Nephron progenitor cell (in vitro differentiated cells): ENCODE measurements around the gene GPATCH2.

Source experiments
- DNase-seq: peaks from one replicate; pipeline ENCODE4 v3.0.0; 2021
- H3K27ac Mint-ChIP-seq: 2 replicates; pipeline ENCODE4 v1.8.0; 2021; ENCODE audit warnings: mild to moderate bottlenecking, moderate library complexity, mixed read lengths
- H3K27me3 Mint-ChIP-seq: 2 replicates; pipeline ENCODE4 v1.8.0; 2021; ENCODE audit warnings: mild to moderate bottlenecking, low read depth, mixed read lengths; ENCODE audit not compliant: poor library complexity
- H3K36me3 Mint-ChIP-seq: 2 replicates; pipeline ENCODE4 v1.8.0; 2021; ENCODE audit warnings: low read depth, mixed read lengths
- H3K4me1 Mint-ChIP-seq: 2 replicates; pipeline ENCODE4 v1.8.0; 2021; ENCODE audit warnings: mixed read lengths
- H3K4me3 Mint-ChIP-seq: 2 replicates; pipeline ENCODE4 v1.8.0; 2021; ENCODE audit warnings: mild to moderate bottlenecking, moderate library complexity, mixed read lengths
- H3K9me3 Mint-ChIP-seq: 2 replicates; pipeline ENCODE4 v1.8.0; 2021; ENCODE audit warnings: mild to moderate bottlenecking, moderate library complexity, mixed read lengths
- CTCF ChIP-seq: fragments of 200-600 bp; sonication (generic); IDR thresholded peaks from 2 replicates; pipeline ENCODE4 v1.5.0; 2021; ENCODE audit warnings: antibody characterized with exemption

GPATCH2 gene

DNA sequence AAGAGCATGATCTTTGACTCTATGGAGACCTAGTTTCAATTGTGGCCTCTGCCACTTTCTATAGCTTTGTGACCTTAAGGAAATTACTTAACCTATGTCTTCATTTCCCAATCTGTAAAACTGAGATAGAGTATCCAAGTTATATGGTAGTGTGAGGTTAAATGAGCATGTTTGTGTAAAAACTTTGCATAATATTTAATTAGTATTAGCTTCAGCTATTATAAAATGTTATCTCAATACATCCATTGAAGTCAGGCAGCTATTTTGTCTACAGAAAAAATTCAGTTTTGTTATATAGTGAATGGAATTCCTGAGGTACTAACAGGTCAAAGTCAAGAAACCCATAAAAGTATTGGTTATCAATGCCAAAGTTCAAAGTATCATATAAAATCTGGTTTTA, 53.6 kb downstream of the GPATCH2 start:
- Mint-ChIP-seq H3K36me3 (peaks cover 12% of the 10 kb centered on the region), H3K4me1 (no peaks in the 10 kb centered on the region), H3K9me3 (no peaks in the 10 kb centered on the region), H3K27me3 (no peaks in the 10 kb centered on the region), H3K27ac (no peak overlapping the region), H3K4me3 (no peak overlapping the region)
- TF ChIP-seq CTCF, result no peak
- DNase-seq, result no peak

DNA sequence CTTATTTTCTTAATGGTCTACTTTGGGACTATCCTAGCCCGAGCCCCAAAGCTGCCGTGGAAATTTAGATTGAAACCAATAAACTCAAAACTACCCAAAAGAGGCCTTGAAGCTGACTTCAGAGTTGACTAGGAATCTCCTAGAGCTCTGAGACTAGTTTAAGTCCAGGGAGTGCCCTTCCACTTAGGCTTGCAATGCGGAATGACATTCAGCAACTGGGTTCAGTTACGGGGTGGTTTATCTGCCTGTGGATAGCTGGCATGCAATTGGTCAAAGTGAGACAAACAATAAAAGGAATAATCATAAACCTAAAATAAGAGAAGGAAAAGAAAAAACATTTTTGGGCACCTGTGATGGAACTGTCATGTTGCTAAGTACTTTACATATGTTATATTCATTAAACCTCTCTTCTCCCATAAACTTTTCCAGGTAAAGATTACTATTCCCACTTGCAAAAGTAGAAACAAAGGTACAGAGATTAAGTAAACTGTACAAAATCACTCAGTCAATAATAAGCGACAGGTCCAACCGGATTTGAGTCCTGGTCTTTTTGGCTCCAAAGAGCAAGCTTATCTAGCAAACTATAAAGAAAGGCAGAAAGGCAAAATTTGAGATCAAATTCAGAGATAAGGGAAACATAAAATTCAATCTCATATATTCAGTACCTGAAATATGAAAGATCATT, 56.5 kb downstream of the GPATCH2 start:
- Mint-ChIP-seq H3K27ac (no peak overlapping the region), H3K4me3 (no peak overlapping the region), H3K9me3 (no peaks in the 10 kb centered on the region), H3K4me1 (no peaks in the 10 kb centered on the region), H3K36me3 (no peaks in the 10 kb centered on the region), H3K27me3 (no peaks in the 10 kb centered on the region)
- DNase-seq, result no peak
- no peak for TF ChIP-seq CTCF

DNA sequence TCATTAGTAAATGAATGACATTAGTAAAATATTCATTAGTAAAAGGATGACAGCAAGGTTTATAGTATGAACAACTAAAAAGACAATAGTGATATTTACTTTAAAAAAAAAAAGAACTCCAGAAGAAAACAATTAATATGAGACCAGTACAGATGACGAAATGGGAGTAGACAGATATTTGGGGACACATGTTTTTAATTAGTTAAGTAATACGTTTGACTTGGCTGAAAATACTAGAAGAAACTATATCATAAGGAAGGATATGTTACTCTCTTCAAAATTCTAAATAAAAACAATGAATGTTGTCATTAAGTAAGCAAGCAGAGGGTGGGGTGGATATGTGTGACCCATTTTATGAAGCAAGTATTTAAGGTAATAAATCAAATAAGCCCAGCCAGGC, 61.9 kb downstream of the GPATCH2 start:
- no peak overlapping the region for H3K4me3 Mint-ChIP-seq
- H3K36me3 Mint-ChIP-seq, result peaks cover 5% of the 10 kb centered on the region
- no peaks in the 10 kb centered on the region for H3K27me3 Mint-ChIP-seq
- TF ChIP-seq CTCF, result no peak
- no peak overlapping the region for H3K27ac Mint-ChIP-seq
- H3K9me3 Mint-ChIP-seq, result no peaks in the 10 kb centered on the region
- no peaks in the 10 kb centered on the region for H3K4me1 Mint-ChIP-seq
- no peak for DNase-seq

- peak overlapping the region; percentile 5 for H3K27ac Mint-ChIP-seq
- peaks cover 5% of the 10 kb centered on the region for H3K36me3 Mint-ChIP-seq
- H3K4me1 Mint-ChIP-seq, result no peaks in the 10 kb centered on the region
- no peaks in the 10 kb centered on the region for H3K27me3 Mint-ChIP-seq
- TF ChIP-seq CTCF, result no peak
- DNase-seq, result no peak
- H3K4me3 Mint-ChIP-seq, result no peak overlapping the region
- no peaks in the 10 kb centered on the region for H3K9me3 Mint-ChIP-seq
These were observed 62.7 kb downstream of the GPATCH2 start for GRCh38 chr1:217568200-217568599.

DNA sequence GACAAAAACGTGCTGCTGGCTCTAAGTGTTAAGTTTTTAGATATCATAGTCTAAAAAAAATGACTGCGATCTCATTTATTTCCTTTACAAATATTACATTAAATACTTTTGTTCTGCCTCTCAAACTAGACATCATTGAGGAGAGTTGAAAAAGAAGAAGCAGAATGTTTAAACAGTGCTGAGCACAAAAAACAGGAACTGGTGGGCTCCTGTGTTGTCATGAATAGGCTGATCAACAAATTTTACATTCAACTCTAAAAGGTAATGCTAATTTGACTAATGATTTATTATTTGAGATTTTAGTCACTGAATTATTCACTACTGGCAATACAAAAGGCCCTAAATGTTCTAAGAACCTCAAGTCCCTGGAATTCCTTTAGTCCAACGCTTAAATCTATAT, 66.1 kb downstream of the GPATCH2 start:
- no peaks in the 10 kb centered on the region for H3K27me3 Mint-ChIP-seq
- TF ChIP-seq CTCF, result no peak
- peaks cover 5% of the 10 kb centered on the region for H3K36me3 Mint-ChIP-seq
- no peak overlapping the region for H3K27ac Mint-ChIP-seq
- DNase-seq, result no peak
- no peaks in the 10 kb centered on the region for H3K4me1 Mint-ChIP-seq
- no peak overlapping the region for H3K4me3 Mint-ChIP-seq
- no peaks in the 10 kb centered on the region for H3K9me3 Mint-ChIP-seq

- no peak for DNase-seq
- no peaks in the 10 kb centered on the region for H3K4me1 Mint-ChIP-seq
- no peaks in the 10 kb centered on the region for H3K27me3 Mint-ChIP-seq
- H3K9me3 Mint-ChIP-seq, result no peaks in the 10 kb centered on the region
- peaks cover 8% of the 10 kb centered on the region for H3K36me3 Mint-ChIP-seq
- no peak overlapping the region for H3K27ac Mint-ChIP-seq
- no peak overlapping the region for H3K4me3 Mint-ChIP-seq
- TF ChIP-seq CTCF, result no peak
These were observed 66.7 kb downstream of the GPATCH2 start for GRCh38 chr1:217564207-217564606.
